HepG2 (cell line): ENCODE results near the gene RBCK1. TPM values are rescaled to one million over a fixed set of nuclear protein-coding genes. Genes with fewer than 3 reads are reported as not detected.

Source experiments
- ATF7 ChIP-seq, 2 experiments: fragments of 450-650 bp in 1 of 2; sonication (generic) in 1 of 2; formaldehyde crosslinking in 1 of 2; IDR thresholded peaks; 2 replicates each; pipeline versions ENCODE4 v1.4.0 to v1.6.1; 2016 to 2020; ENCODE audit warnings: antibody characterized with exemption in 1 of 2, mild to moderate bottlenecking in 1 of 2, missing genetic modification reagents in 1 of 2
- CENPT ChIP-seq: sonication (generic); formaldehyde crosslinking; IDR thresholded peaks from 2 replicates; pipeline ENCODE4 v1.8.0; 2022; ENCODE audit warnings: low read depth, mild to moderate bottlenecking, moderate library complexity, missing genetic modification reagents
- DRAP1 ChIP-seq: IDR thresholded peaks from 2 replicates; pipeline ENCODE4 v1.6.1; 2016; ENCODE audit warnings: missing genetic modification reagents, missing compliant biosample characterization
- HIVEP1 ChIP-seq: sonication (generic); formaldehyde crosslinking; IDR thresholded peaks from 2 replicates; pipeline ENCODE4 v1.4.0; 2020; ENCODE audit warnings: mild to moderate bottlenecking, missing genetic modification reagents
- HNRNPH1 ChIP-seq: fragments of 200-400 bp; formaldehyde crosslinking; optimal IDR thresholded peaks from 2 replicates; pipeline ENCODE3; 2017; ENCODE audit warnings: mild to moderate bottlenecking, low read depth, low read length
- MEF2D ChIP-seq: sonication (generic); formaldehyde crosslinking; IDR thresholded peaks from 2 replicates; pipeline ENCODE4 v1.5.1; 2020; ENCODE audit warnings: mild to moderate bottlenecking, missing genetic modification reagents
- MEIS2 ChIP-seq: sonication (generic); formaldehyde crosslinking; IDR thresholded peaks from 2 replicates; pipeline ENCODE4 v1.9.0; 2021; ENCODE audit warnings: mild to moderate bottlenecking, missing genetic modification reagents
- NFKB2 ChIP-seq: sonication (generic); formaldehyde crosslinking; IDR thresholded peaks from 2 replicates; pipeline ENCODE4 v1.4.0; 2020; ENCODE audit warnings: missing genetic modification reagents, borderline replicate concordance
- NR3C1 ChIP-seq: sonication (generic); formaldehyde crosslinking; IDR thresholded peaks from 2 replicates; pipeline ENCODE4 v1.4.0; 2020; ENCODE audit warnings: missing genetic modification reagents
- PLRG1 ChIP-seq: fragments of 450-650 bp; conservative IDR thresholded peaks from 2 replicates; pipeline ENCODE4 v1.6.1; 2016
- RCOR2 ChIP-seq: IDR thresholded peaks from 2 replicates; pipeline ENCODE4 v1.6.1; 2016; ENCODE audit warnings: missing biosample characterization, missing genetic modification reagents
- RELA ChIP-seq: sonication (generic); formaldehyde crosslinking; IDR thresholded peaks from 2 replicates; pipeline ENCODE4 v1.4.0; 2020; ENCODE audit warnings: missing genetic modification reagents
- SNRNP70 ChIP-seq: fragments of 200-400 bp; formaldehyde crosslinking; IDR thresholded peaks from 2 replicates; pipeline ENCODE4 v1.6.1; 2017; ENCODE audit warnings: mild to moderate bottlenecking, low read depth, low read length, moderate library complexity
- SRSF9 ChIP-seq: fragments of 200-400 bp; formaldehyde crosslinking; IDR thresholded peaks from 2 replicates; pipeline ENCODE4 v1.6.1; 2018; ENCODE audit warnings: borderline replicate concordance, mild to moderate bottlenecking, low read depth, low read length; ENCODE audit not compliant: insufficient read depth, poor library complexity, severe bottlenecking
- TEAD3 ChIP-seq: optimal IDR thresholded peaks from 2 replicates; pipeline ENCODE3; 2016; ENCODE audit warnings: borderline replicate concordance
- TIGD3 ChIP-seq: sonication (generic); formaldehyde crosslinking; IDR thresholded peaks from 2 replicates; pipeline ENCODE4 v1.5.1; 2020; ENCODE audit warnings: mild to moderate bottlenecking, missing genetic modification reagents, borderline replicate concordance
- ZBTB1 ChIP-seq: sonication (generic); formaldehyde crosslinking; IDR thresholded peaks from 2 replicates; pipeline ENCODE4 v1.4.0; 2020; ENCODE audit warnings: missing genetic modification reagents, borderline replicate concordance
- ZNF646 ChIP-seq: sonication (generic); formaldehyde crosslinking; IDR thresholded peaks from 2 replicates; pipeline ENCODE4 v1.9.0; 2021; ENCODE audit warnings: mild to moderate bottlenecking, missing genetic modification reagents
- ZUFSP ChIP-seq: sonication (generic); formaldehyde crosslinking; IDR thresholded peaks from 2 replicates; pipeline ENCODE4 v1.9.0; 2021; ENCODE audit warnings: missing genetic modification reagents, mild to moderate bottlenecking, borderline replicate concordance
- polyA plus RNA-seq, 8 experiments: library from polyadenylated mRNA; depleted of rRNA in 3 of 8; stranded (reverse) in 7 of 8; unstranded in 1 of 8; fragments of >200 nt; fragmentation: Illumina TruSeq in 4 of 8; extraction: Trizol in 4 of 8; gene quantifications; 2 replicates each; pipeline versions ENCODE4 v1.2.1 to v1.2.3, GENCODE V29; 2011 to 2016; ENCODE audit warnings: low read depth in 4 of 8, missing spikeins in 1 of 8, mixed read lengths in 1 of 8; ENCODE audit not compliant: insufficient read depth in 1 of 8
- total RNA-seq, 5 experiments: library from RNA; depleted of rRNA; stranded (reverse); fragments of >200 nt; fragmentation: Illumina TruSeq; extraction: Trizol; gene quantifications; 2 replicates each; pipeline ENCODE4 v1.2.3, GENCODE V29; 2016; ENCODE audit warnings: low read depth in 1 of 5

Gene RBCK1
- total and polyA plus RNA-seq, 2 of the 13 experiments (the other 11 are each of a cell fraction or from before 2014, with no cell fraction given) = 149 to 215 TPM

- TF ChIP-seq MEF2D = peak; percentile 63; the same call in 1 of the 2 replicates
- TF ChIP-seq NR3C1 = no peak
- TF ChIP-seq HNRNPH1 = peak; percentile 67
- peak; percentile 70; the same call in 1 of the 2 replicates for TF ChIP-seq HIVEP1 (CRISPR knock-in tag)
- no peak for TF ChIP-seq SRSF9
- no peak for TF ChIP-seq RCOR2 (CRISPR knock-in tag)
- peak; percentile 91; the same call in 1 of the 2 replicates for TF ChIP-seq CENPT (CRISPR knock-in tag)
- TF ChIP-seq RELA = peak; percentile 62; the same call in 1 of the 2 replicates
- no peak for TF ChIP-seq ATF7 (IDR thresholded peaks at IDR 0.05)
- TF ChIP-seq ATF7 (CRISPR knock-in tag; IDR thresholded peaks at IDR 0.05) = peak; percentile 24
- TF ChIP-seq PLRG1 = no peak
- peak; percentile 6 for TF ChIP-seq TEAD3
- peak; percentile 69; the same call in 1 of the 2 replicates for TF ChIP-seq DRAP1 (CRISPR knock-in tag)
- no peak for TF ChIP-seq SNRNP70
- peak; percentile 77 for TF ChIP-seq NFKB2 (CRISPR knock-in tag)
- TF ChIP-seq MEIS2 (CRISPR knock-in tag) = peak; percentile 62
- no peak; the same call in 1 of the 2 replicates for TF ChIP-seq TIGD3
- no peak for TF ChIP-seq ZUFSP
- no peak for TF ChIP-seq ZBTB1
- TF ChIP-seq ZNF646 (CRISPR knock-in tag) = no peak
These were observed 756 bp upstream of the RBCK1 start (continued) for GRCh38 chr20:407133-407952.
